Loucy (cell line): ENCODE measurements around the gene NFKB2.

Experiments
- EZH2phosphoT487 ChIP-seq: fragments of 200-600 bp; IDR thresholded peaks from 2 replicates; pipeline ENCODE4 v1.6.1; 2018; ENCODE audit warnings: antibody characterized with exemption, mild to moderate bottlenecking, moderate library complexity, borderline replicate concordance
- TF ChIP-seq, protein P1 (sequence below): fragments of 200-600 bp; sonication (generic); conservative IDR thresholded peaks from 2 replicates; pipeline ENCODE4 v1.5.1; 2014; ENCODE audit warnings: mild to moderate bottlenecking, antibody characterized with exemption, low read length

GRCh38 chr10:102414749-102415148 lies 19.2 kb downstream of the NFKB2 start:
- TF ChIP-seq, protein P1, sequence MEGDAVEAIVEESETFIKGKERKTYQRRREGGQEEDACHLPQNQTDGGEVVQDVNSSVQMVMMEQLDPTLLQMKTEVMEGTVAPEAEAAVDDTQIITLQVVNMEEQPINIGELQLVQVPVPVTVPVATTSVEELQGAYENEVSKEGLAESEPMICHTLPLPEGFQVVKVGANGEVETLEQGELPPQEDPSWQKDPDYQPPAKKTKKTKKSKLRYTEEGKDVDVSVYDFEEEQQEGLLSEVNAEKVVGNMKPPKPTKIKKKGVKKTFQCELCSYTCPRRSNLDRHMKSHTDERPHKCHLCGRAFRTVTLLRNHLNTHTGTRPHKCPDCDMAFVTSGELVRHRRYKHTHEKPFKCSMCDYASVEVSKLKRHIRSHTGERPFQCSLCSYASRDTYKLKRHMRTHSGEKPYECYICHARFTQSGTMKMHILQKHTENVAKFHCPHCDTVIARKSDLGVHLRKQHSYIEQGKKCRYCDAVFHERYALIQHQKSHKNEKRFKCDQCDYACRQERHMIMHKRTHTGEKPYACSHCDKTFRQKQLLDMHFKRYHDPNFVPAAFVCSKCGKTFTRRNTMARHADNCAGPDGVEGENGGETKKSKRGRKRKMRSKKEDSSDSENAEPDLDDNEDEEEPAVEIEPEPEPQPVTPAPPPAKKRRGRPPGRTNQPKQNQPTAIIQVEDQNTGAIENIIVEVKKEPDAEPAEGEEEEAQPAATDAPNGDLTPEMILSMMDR = no peak
- no peak for TF ChIP-seq EZH2phosphoT487
